ENCODE results near the gene CHGA.

CHGA gene

DNA sequence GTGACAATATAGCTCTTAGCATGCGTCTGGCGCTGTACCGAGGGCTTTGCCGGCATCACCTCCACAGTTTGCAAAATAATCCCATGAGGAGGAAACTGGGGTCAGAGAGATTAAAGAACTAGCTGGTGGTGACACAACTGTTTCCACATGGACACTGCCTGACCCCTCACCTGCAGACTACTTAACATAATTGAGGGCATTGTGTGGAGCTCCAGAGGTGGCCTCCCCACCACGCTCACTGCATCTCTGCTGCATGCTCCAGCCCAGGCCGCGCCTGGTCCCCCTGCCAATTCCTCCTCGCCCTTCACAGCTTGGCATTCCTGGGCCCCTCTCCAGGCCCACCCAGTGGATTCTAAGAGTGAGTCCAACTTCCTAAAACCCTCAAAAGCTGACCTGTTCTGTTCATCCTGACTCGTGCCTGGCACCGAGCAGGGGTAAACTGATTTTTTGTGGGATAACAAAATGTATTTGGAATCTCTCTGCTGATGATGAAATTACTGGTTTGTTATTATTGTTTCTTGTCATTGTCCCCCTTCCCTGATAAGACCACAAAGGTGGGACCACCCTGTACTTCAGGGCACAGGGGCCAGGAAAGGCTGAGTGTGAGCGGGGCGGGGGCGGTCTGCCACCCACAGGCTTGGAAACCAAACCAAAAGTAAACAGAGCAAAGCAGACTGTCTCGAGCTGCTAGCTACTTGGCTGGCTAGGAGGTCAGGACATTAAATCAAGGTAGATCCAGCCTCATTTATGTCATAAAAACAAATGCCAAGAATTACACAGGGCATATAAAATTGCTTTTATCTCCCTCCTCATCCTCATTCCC lies 40.6 kb downstream of the CHGA start:
- Histone ChIP-seq H3K9me3 (ENCODE audit: insufficient read depth, low read depth, low read length) (no peaks in the 10 kb centered on the region), H3K4me2 (ENCODE audit: low read depth, low read length, poor library complexity, severe bottlenecking) (no peak overlapping the region), H2AFZ (ENCODE audit: low read length) (no peak overlapping the region), H3K36me3 (ENCODE audit: insufficient read depth, low read length) (peaks cover 39% of the 10 kb centered on the region; the same call in 1 of the 2 replicates), H3K27me3 (ENCODE audit: insufficient read depth, low read length, poor library complexity, severe bottlenecking) (no peaks in the 10 kb centered on the region), H3K79me2 (ENCODE audit: insufficient read depth, low read length) (peaks cover 10% of the 10 kb centered on the region; the same call in 1 of the 2 replicates), H3K9me2 (replicated peaks; ENCODE audit: low read depth, low read length) (no peaks in the 10 kb centered on the region), H4K20me1 (ENCODE audit: insufficient read depth, low read length, poor library complexity, severe bottlenecking) (no peaks in the 10 kb centered on the region), H3F3A (ENCODE audit: low read depth) (no peaks in the 10 kb centered on the region), H3K4me3 (ENCODE audit: low read length, poor library complexity, severe bottlenecking) (no peak overlapping the region), H3K4me1 (ENCODE audit: insufficient read depth, low read length, poor library complexity, severe bottlenecking) (no peaks in the 10 kb centered on the region), H3K9ac (ENCODE audit: low read depth, low read length, poor library complexity, severe bottlenecking) (no peak overlapping the region)
- no peak for TF ChIP-seq EZH2phosphoT487 (IDR thresholded peaks at IDR 0.05; ENCODE audit: borderline replicate concordance)
- TF ChIP-seq, protein P1, sequence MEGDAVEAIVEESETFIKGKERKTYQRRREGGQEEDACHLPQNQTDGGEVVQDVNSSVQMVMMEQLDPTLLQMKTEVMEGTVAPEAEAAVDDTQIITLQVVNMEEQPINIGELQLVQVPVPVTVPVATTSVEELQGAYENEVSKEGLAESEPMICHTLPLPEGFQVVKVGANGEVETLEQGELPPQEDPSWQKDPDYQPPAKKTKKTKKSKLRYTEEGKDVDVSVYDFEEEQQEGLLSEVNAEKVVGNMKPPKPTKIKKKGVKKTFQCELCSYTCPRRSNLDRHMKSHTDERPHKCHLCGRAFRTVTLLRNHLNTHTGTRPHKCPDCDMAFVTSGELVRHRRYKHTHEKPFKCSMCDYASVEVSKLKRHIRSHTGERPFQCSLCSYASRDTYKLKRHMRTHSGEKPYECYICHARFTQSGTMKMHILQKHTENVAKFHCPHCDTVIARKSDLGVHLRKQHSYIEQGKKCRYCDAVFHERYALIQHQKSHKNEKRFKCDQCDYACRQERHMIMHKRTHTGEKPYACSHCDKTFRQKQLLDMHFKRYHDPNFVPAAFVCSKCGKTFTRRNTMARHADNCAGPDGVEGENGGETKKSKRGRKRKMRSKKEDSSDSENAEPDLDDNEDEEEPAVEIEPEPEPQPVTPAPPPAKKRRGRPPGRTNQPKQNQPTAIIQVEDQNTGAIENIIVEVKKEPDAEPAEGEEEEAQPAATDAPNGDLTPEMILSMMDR (conservative IDR thresholded peaks at IDR 0.05; ENCODE audit: low read length): no peak

DNA sequence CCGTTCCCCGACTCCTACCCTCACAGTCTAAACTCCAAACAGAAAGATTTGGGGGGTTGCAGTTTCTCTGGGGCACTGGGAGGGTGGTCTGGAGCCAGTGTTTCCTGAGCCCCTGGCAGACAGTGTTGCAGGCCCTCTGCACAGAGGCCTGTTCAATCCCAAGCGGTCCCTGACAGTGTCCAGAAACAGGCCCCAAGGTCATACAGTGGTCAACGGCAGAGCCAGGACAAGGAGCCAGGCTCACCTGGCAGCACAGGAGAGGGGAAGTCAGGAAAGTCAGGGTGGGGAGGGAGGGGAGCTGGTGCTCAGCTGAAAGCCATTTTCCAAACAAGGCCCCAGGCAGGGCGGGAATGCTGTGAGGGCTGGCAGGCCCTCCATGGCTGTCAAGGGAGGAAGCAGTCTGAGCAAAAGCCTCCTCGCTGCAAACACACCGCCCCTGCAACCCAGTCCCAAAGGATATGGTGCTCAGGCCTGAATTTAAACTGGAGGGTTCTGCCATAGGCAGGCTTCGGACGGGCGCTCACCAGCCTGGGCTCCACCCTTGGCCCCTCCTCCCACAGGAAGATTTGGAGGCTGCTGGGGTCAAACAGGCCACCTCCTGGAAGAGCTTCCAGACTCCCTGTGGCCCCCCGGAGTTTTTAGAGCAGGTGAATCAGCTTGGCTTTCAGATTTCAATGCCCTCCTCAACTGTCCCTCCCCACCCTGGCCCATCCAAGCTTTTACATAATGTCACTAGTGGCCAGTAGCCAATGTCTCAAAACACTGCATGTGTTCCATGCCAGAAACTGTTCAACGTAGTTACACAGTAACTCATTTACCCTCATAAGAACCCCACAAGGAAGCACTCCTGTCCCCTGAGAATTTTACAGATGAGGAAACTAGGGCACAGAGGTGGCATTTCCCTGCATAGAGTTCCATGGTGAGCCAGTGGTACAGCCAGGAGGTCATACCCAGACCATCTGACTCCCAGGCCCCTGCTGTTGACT lies 41.5 kb downstream of the CHGA start:
- no peaks in the 10 kb centered on the region for H3F3A ChIP-seq (ENCODE audit: low read depth)
- H3K4me1 ChIP-seq (ENCODE audit: insufficient read depth, low read length, poor library complexity, severe bottlenecking): no peaks in the 10 kb centered on the region

DNA sequence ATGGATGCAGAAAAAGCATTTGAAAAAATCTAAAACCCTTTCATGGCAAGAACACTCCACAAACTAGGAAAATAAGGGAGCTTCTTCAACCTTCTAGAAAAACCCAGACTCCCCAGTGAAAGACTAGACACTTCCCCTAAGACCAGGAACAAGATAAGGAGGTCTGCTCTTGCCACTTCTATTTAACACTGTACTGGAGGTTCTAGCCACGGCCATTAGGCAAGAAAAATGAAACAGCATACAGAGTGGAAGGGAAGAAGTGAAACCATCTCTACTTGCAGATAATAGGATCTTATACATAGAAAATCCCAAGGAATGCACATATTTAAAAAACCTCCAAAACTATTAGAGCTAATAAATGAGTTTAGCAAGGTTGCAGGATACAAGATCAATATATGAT lies 42.3 kb downstream of the CHGA start:
- Histone ChIP-seq H3K9me3 (ENCODE audit: insufficient read depth, low read depth, low read length) (no peaks in the 10 kb centered on the region), H3K4me2 (ENCODE audit: low read depth, low read length, poor library complexity, severe bottlenecking) (no peak overlapping the region), H3K4me1 (ENCODE audit: insufficient read depth, low read length, poor library complexity, severe bottlenecking) (no peaks in the 10 kb centered on the region), H3K36me3 (ENCODE audit: insufficient read depth, low read length) (peaks cover 23% of the 10 kb centered on the region; the same call in 1 of the 2 replicates), H3K9me2 (replicated peaks; ENCODE audit: low read depth, low read length) (no peaks in the 10 kb centered on the region), H3F3A (ENCODE audit: low read depth) (no peaks in the 10 kb centered on the region), H3K79me2 (ENCODE audit: insufficient read depth, low read length) (peaks cover 10% of the 10 kb centered on the region; the same call in 1 of the 2 replicates), H4K20me1 (ENCODE audit: insufficient read depth, low read length, poor library complexity, severe bottlenecking) (no peaks in the 10 kb centered on the region), H3K4me3 (ENCODE audit: low read length, poor library complexity, severe bottlenecking) (no peak overlapping the region), H3K27me3 (ENCODE audit: insufficient read depth, low read length, poor library complexity, severe bottlenecking) (no peaks in the 10 kb centered on the region), H2AFZ (ENCODE audit: low read length) (no peak overlapping the region), H3K9ac (ENCODE audit: low read depth, low read length, poor library complexity, severe bottlenecking) (no peak overlapping the region)
- TF ChIP-seq EZH2phosphoT487 (IDR thresholded peaks at IDR 0.05; ENCODE audit: borderline replicate concordance): no peak
- TF ChIP-seq, protein P1 (conservative IDR thresholded peaks at IDR 0.05; ENCODE audit: low read length): no peak

More for the DNA sequence above, 41.5 kb downstream of the CHGA start:
- TF ChIP-seq, protein P1 (conservative IDR thresholded peaks at IDR 0.05; ENCODE audit: low read length): no peak
- TF ChIP-seq EZH2phosphoT487 (IDR thresholded peaks at IDR 0.05; ENCODE audit: borderline replicate concordance): no peak
- Histone ChIP-seq H3K9ac (ENCODE audit: low read depth, low read length, poor library complexity, severe bottlenecking) (no peak overlapping the region), H3K9me2 (replicated peaks; ENCODE audit: low read depth, low read length) (no peaks in the 10 kb centered on the region), H2AFZ (ENCODE audit: low read length) (no peak overlapping the region), H3K4me3 (ENCODE audit: low read length, poor library complexity, severe bottlenecking) (no peak overlapping the region), H3K27me3 (ENCODE audit: insufficient read depth, low read length, poor library complexity, severe bottlenecking) (no peaks in the 10 kb centered on the region), H3K79me2 (ENCODE audit: insufficient read depth, low read length) (peaks cover 10% of the 10 kb centered on the region; the same call in 1 of the 2 replicates), H3K36me3 (ENCODE audit: insufficient read depth, low read length) (peaks cover 32% of the 10 kb centered on the region; the same call in 1 of the 2 replicates), H3K9me3 (ENCODE audit: insufficient read depth, low read depth, low read length) (no peaks in the 10 kb centered on the region), H4K20me1 (ENCODE audit: insufficient read depth, low read length, poor library complexity, severe bottlenecking) (no peaks in the 10 kb centered on the region), H3K4me2 (ENCODE audit: low read depth, low read length, poor library complexity, severe bottlenecking) (no peak overlapping the region)
